Effector CD8-positive, alpha-beta T cell (primary cell): Measurements from ENCODE around the gene FGR.

Experiments used
- DNase-seq: peaks from one replicate; lab custom pipeline; 2025; lab: John Stamatoyannopoulos, UW

The FGR gene

GRCh38 chr1:27588256-27589232 is 46.4 kb downstream of the FGR start:
- no peak for DNase-seq

- DNase-seq, result no peak
These were observed 49.3 kb downstream of the FGR start for GRCh38 chr1:27585684-27586083.

GRCh38 chr1:27584453-27584852 is 50.5 kb downstream of the FGR start:
- DNase-seq, result no peak

DNA sequence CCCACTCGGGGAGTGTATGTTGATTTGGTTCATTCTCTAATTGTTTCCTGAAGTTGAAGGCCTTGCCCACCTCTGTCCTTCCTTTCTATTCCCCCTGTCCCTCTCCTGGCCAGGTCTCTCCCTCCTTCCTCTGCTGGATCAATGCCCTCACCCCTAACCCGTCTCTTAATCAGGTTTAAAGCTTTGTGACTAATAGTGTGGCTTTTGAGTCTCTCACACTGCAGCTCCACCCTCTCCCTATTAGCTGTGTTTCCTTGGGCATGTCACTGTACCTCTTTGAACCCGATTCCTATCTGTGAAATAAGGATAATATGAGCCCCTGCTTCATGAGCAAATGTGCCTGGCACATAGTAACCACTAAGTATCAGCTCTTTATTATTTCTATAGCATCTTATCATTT is 51.5 kb downstream of the FGR start:
- no peak for DNase-seq

- no peak for DNase-seq
These were observed 53.2 kb downstream of the FGR start for GRCh38 chr1:27581823-27582243.

DNA sequence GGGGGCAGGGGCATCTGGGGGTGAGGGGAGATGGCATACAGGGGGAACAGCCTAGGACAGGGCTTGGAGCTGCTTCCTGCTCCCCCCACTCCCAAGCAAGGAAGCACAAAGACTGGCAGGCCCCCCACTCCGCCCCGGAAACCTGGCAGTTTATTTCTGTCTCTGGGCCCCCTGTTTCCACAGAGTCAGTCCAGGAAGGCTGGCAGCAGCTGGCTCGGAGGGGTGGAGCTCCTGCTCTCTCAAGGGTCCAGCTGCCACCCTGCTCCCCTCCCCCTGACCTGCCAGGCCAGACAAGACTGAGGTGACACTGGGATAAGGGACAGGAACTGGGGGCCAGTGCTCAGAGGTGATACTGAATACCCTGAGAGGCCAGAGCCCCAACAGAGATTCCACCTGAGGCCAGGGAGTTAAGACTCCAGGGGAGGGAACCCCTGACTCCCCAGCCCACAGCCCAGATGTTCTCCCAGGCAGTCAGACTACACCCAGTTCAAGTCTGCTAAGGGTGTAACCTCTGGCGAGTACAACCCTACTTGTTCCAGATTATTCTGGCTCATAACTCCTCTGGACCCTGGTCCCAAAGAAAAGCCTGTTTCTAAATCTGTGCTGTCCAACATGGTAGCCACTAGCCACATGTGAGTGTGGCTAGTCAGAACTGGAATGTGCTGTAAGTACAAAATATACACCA is 57.3 kb downstream of the FGR start:
- no peak for DNase-seq

DNA sequence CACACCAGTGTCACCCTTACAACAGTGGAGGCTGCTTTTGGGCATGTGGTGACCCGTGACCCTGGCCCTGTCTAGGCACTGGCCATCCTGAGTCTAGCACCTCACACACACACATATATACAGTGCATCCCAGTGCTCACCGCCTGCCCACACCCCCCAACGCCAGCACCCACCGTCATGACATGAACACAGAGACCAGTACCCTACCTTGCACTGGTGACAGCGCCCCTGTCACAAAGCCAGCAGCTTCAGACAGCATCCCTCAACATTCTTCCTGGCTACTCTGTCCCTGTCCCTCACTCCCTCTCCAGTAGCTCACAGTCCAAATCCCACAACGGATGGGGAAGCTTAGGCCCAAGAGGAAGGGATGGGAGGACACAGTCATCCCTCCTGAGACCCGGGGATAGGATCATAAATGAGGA is 58.2 kb downstream of the FGR start:
- DNase-seq, result no peak

DNA sequence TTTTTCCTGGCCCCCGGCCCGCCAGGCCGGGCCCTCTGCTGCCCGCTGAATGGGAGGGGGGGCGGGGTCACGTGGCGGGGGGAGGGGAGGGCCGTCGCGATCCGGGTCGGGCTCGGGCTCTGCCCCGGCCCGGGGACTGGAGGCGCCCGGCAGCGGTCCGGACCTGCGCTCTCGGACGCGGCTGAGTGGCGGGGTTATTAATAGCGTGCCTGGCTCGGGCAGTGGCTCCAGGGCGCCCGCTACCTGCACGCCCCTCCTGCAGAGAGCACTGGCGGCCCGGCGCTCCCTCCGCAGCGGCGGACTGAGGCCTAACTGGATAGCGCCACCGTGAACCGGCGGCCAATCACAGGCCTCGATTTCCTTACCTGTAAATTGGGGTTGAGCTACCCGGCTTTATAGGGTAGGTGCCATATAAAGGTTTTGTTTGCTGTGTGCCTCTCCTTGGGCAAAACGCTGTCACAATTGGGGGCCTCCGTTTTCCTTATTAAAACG is 59.1 kb downstream of the FGR start:
- DNase-seq, result no peak

DNA sequence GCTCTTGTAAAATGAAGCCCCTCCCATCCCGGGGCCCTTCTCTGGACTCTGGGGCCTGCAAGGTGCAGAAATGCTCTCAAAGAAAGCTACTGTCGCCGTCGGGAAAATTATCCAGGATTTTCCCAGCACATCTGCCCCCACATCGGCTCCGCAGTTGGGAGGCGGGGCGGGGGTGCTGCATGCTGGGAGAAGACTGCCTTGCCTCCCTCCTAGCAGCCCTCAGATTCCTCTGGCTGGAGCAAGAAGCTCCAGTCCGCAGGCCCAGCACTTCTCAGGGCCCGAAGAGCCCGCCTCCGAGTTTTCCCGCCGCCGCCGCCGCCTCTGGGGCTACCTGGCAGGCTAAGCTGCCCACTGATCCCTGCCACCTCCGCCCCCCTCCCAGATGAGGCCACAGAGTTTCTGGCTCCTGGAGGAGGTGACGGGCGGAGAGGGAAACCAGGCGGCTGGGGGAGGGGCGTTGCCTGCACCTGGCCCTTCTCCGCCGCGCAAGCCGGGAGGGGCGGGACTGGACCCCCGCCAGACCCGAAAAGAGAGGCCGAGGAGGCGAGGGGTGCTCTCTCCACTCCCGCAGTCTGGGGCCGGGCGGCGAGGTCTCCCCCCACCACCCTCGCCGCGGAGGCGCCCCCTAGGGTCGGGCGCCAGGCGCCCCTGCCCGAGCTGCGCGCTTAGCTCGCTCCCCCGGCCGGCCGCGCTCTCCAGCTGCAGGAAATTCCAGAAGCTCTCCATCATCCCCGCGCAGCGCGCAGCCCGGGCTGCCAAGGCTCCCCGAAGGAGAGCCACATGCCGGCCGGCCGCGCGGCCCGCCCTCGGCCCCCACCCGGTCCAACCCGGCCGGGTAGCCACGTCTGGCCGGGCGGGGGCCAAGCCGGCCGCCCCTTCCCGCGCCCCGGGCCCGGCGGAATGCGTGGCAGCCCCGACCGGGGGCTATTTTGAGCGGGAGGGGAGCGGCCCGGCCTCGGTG is 59.8 kb downstream of the FGR start:
- DNase-seq, result no peak

DNA sequence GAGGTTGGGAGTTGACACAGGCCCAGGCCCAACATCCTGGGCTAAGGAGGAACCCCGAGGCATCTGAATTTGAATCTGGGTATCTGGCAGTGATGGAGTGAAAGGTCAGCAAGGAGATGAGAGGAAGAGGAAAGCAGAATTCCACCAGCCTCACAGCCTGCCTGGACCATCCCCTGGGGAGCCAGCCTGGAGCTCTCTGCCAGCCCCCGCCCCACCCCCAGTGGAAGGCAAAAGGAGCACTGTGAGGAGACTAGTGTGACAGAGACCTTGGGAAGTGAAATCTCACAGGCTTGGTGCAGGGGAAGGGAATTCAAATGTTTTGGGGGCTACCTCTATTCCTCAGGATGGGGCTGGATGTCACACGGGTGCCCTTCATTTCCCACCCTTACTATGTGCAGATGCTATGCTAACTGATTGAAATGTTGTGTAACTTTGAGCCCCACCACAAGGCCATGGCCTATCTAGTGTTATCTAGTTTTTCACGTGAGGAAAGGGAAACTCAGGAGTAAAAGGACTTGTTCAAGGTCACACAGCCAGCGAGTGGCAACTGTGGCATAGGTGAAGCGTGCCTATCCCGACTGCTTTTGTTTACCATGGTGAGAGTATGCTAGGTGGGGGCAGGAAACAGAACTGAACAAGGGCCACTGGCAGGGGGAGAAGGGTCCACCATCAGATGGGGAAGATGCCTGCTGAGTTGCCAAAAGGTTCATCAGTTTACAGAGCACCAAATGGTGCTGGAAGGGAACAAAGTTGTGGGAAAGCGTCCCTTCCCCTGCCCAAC is 60.8 kb downstream of the FGR start:
- no peak for DNase-seq

GRCh38 chr1:27572679-27573426 is 62.1 kb downstream of the FGR start:
- no peak for DNase-seq

DNA sequence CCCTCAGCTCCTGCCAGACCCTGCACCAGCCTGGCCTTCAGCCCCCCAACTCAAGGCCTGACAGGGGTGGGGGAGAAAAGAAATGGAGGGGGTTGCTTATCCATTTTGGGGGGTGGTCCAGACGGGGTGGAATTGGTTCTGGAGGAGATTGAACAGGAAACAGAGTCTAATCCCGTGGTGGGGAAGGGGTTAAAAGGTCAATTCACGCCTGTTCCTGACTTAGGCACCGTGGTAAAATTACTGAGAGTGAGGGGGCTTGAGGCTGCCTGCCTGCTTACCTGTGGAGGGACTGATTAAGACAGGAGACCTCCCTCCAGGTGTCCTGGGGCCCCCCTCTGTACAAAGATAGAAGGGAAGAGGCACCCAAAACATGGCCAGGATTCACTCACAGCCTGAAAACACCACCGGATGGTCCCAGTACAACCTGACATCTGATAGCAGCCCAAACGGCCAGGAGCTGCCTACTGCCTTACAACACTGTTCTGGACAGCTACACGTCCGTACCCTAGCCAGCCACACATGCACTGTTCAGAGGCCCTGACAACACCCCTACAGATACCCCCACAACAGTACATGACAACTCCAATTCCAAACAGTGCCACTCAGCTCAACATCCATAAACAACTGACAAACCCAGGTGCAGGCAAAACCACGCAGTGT is 62.8 kb downstream of the FGR start:
- DNase-seq, result no peak

- DNase-seq, result no peak
These were observed 63.5 kb downstream of the FGR start for GRCh38 chr1:27571439-27572018.

DNA sequence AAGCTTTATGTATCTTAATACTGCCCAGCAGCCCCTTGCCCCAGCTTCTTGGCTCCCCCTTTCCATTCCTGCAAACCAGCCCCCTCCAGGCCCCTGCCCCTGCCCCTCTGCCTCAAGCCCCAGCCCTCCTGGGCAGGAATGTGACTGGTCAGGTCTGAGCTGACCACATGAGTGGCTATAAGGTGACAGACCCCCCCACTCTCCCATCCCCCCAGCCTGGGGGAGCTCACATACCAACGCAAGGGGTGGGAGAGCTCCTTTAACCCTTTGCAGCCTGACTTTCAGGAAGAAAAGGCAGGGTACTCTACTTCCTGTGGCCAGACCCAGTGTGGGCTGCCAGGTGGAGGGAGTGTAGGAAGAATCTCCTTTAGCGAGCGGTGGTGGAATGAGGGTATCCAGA is 64.2 kb downstream of the FGR start:
- DNase-seq, result no peak

DNA sequence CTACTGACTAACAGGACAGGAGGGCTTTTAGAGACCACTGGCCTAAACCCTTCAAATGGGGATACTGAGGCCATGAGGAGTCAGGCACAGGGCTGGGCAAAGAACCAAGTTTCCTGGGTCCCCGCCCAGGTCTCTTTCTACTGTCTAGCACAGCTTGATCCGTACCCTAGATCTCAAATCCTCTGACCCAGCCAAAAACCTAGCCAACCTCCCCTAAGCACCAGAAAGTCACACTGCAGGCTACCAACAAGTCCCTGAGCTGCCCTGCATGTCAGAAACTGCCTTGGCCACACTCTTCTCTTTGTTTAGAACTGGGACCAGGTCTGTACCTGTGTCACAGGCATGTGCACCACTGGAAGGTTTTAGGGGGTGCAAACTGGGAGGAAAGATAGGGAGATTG is 64.6 kb downstream of the FGR start:
- no peak for DNase-seq

DNA sequence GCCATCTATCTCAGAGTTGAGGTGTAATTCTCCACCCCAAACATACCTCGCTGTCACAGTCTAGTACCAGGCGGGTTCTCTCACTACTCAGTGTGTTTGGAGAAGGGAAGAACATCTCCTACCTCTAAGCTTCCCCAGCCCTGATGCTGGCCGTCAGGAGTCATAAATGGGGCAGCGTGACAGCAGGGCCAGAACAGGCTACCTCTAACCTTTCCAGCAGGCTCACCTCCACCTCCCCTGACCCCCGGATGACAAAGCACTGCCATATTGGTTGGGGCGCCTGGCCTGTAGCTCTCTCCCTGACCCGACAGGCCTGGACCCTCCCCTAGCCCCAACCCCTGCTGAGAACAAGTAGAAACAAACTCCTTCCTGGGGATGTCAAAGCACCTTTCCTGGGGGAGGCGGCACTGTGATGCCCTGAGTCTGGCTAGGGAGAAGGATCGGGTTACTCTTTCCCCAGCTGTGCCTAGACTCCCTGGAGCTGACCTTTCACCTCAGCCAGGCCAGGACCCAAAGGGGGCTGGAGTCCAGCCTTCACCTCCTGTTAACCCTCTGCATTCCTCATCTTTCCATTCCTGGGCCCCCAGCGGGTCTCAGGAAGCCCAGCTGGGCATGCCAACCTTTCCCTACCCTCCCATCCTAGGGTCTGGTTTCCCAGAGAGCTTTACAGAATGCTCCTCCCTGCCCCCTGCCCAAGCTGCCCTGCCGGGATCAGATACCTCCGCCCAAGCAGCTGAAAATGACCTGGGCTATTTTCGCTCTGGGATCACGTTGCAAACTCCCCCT is 65.3 kb downstream of the FGR start:
- DNase-seq, result no peak

GRCh38 chr1:27569088-27569460 is 65.9 kb downstream of the FGR start:
- no peak for DNase-seq

DNA sequence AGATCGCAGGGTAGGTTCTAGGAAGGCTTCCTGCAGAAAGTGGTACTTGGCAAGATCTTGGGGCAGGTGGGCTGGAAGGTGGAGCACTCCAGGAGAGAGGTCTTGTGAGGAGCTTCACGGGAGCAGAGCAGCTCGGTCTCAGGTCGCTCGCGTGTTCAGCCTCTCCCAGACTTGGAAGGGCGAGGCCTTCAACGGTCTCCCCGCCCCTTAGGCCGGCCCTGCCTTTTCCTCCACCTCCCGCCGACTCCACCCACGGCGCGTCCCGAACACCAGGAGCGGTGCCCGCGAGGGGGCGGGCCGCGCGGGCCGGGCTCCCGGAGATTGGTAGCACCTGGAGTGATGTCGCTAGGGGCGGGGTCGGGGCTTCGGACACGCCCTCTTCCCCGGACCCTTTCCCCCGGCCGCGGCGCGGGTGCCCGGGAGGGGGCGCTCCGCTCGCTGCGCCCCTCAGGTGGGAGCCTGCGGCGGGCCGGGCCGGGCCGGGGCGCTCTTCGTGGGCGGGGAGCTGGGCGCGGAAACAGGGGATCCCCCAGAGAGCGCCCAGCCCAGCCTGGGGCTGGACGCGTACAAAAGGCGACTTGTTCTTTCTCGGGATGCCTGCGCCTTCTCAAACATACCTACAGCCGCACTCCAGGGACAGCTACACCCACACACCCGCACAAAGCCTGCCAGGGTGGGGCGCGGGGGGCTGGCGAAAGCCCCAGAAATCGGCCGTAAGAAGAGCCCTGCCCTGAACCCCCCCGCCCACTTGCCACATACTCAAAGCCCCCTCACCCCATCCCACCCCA is 66.5 kb downstream of the FGR start:
- peak; percentile 94 for DNase-seq
